Endodermal cell (in vitro differentiated cells): ENCODE data around the gene CRMP1. TPM values are rescaled to one million over a fixed set of nuclear protein-coding genes. Genes with fewer than 3 reads are reported as not detected.

ENCODE experiments used
- DNase-seq: peaks from one replicate; pipeline ENCODE4 v3.0.0-alpha.2; 2017
- H3K27ac ChIP-seq: 2 replicates; pipeline ENCODE4 v1.5.1; 2013; ENCODE audit warnings: mild to moderate bottlenecking, low read depth, low read length, moderate library complexity
- H3K27me3 ChIP-seq: 2 replicates; pipeline ENCODE4 v1.6.1; 2013; ENCODE audit warnings: mild to moderate bottlenecking, low read length, moderate library complexity; ENCODE audit not compliant: insufficient read depth, control insufficient read depth, poor library complexity, severe bottlenecking
- H3K36me3 ChIP-seq: 2 replicates; pipeline ENCODE4 v1.7.0; 2013; ENCODE audit warnings: mild to moderate bottlenecking, low read length, moderate library complexity; ENCODE audit not compliant: control insufficient read depth, insufficient read depth
- H3K4me1 ChIP-seq: one replicate; pipeline ENCODE4 v1.7.0; 2013; ENCODE audit warnings: low read length; ENCODE audit not compliant: control insufficient read depth, insufficient read depth
- H3K4me3 ChIP-seq: 2 replicates; pipeline ENCODE4 v1.5.1; 2013; ENCODE audit warnings: mild to moderate bottlenecking, low read length, moderate library complexity
- H3K9ac ChIP-seq: 2 replicates; pipeline ENCODE4 v1.6.1; 2013; ENCODE audit warnings: mild to moderate bottlenecking, low read length, moderate library complexity; ENCODE audit not compliant: poor library complexity, severe bottlenecking; ENCODE audit errors: extremely low read depth
- H3K9me3 ChIP-seq: 2 replicates; pipeline ENCODE4 v1.6.1; 2013; ENCODE audit warnings: mild to moderate bottlenecking, low read length, moderate library complexity; ENCODE audit not compliant: control insufficient read depth
- H3K27ac Mint-ChIP-seq: 2 replicates; pipeline ENCODE4 v1.8.0; 2020; ENCODE audit warnings: mixed read lengths
- H3K27me3 Mint-ChIP-seq: 2 replicates; pipeline ENCODE4 v1.8.0; 2021; ENCODE audit warnings: mild to moderate bottlenecking, mixed read lengths; ENCODE audit not compliant: insufficient read depth
- H3K36me3 Mint-ChIP-seq: 2 replicates; pipeline ENCODE4 v1.8.0; 2020; ENCODE audit warnings: low read depth, mixed read lengths
- H3K4me1 Mint-ChIP-seq: 2 replicates; pipeline ENCODE4 v1.8.0; 2020; ENCODE audit warnings: mixed read lengths
- H3K4me3 Mint-ChIP-seq: 2 replicates; pipeline ENCODE4 v1.8.0; 2020; ENCODE audit warnings: mild to moderate bottlenecking, moderate library complexity, mixed read lengths
- H3K9me3 Mint-ChIP-seq: 2 replicates; pipeline ENCODE4 v1.8.0; 2020; ENCODE audit warnings: mild to moderate bottlenecking, mixed read lengths
- CTCF ChIP-seq: fragments of 200-600 bp; sonication (generic); conservative IDR thresholded peaks from 2 replicates; pipeline ENCODE4 v1.5.0; 2021; ENCODE audit warnings: antibody characterized with exemption, mild to moderate bottlenecking
- WGBS, 2 experiments: methylation state at CpG; one replicate each; pipeline versions ENCODE4 v1.1.5 to v1.1.7; 2013; ENCODE audit warnings: missing lambda C conversion rate in 2 of 2, mixed read lengths in 1 of 2; ENCODE audit not compliant: insufficient coverage in 1 of 2, insufficient read length in 1 of 2; 5-methylcytosine and 5-hydroxymethylcytosine counted together
- total RNA-seq, 2 donors: library from RNA; stranded (reverse); fragmentation: NEBNext Ultra II Directional in 1 of 2; extraction: Animal tissue kit (Norgen Biotek cat#: 25700) in 1 of 2; gene quantifications; 2 replicates in 1 of 2; 3 replicates in 1 of 2; pipeline ENCODE4 v1.2.1, GENCODE V29; 2021

Gene CRMP1
- total RNA-seq, 2 donors from 2014 or later: 40.0 to 64.9 TPM

GRCh38 chr4:5784960-5785611, 107.8 kb downstream of the CRMP1 start:
- Mint-ChIP-seq H3K9me3 (peaks cover 17% of the 10 kb centered on the region), H3K4me3 (no peak overlapping the region), H3K27ac (no peak overlapping the region), H3K36me3 (peaks cover 62% of the 10 kb centered on the region), H3K27me3 (peaks cover 34% of the 10 kb centered on the region), H3K4me1 (peaks cover 34% of the 10 kb centered on the region)
- Histone ChIP-seq H3K27me3 (no peaks in the 10 kb centered on the region), H3K4me1 (peaks cover 2% of the 10 kb centered on the region), H3K9ac (no peak overlapping the region), H3K27ac (peak overlapping the region; percentile 26), H3K4me3 (no peak overlapping the region), H3K36me3 (peaks cover 32% of the 10 kb centered on the region), H3K9me3 (peaks cover 21% of the 10 kb centered on the region)
- peak; percentile 62 for TF ChIP-seq CTCF
- WGBS, 2 experiments: 89 to 92% methylated on average over 8 to 9 of the region's 9 CpGs
- peak; percentile 63 for DNase-seq

- Mint-ChIP-seq H3K9me3 (peaks cover 17% of the 10 kb centered on the region), H3K4me3 (no peak overlapping the region), H3K27ac (no peak overlapping the region), H3K4me1 (peaks cover 34% of the 10 kb centered on the region), H3K27me3 (peaks cover 34% of the 10 kb centered on the region), H3K36me3 (peaks cover 56% of the 10 kb centered on the region)
- Histone ChIP-seq H3K36me3 (peaks cover 32% of the 10 kb centered on the region), H3K4me3 (no peak overlapping the region), H3K27me3 (no peaks in the 10 kb centered on the region), H3K27ac (no peak overlapping the region), H3K4me1 (peaks cover 2% of the 10 kb centered on the region), H3K9me3 (peaks cover 23% of the 10 kb centered on the region), H3K9ac (no peak overlapping the region)
- DNase-seq: no peak
- 90 to 93% methylated on average over 3 to 6 of the region's 6 CpGs for WGBS, 2 experiments
- no peak for TF ChIP-seq CTCF
Measured at GRCh38 chr4:5784021-5784420, 108.9 kb downstream of the CRMP1 start.

- Histone ChIP-seq H3K27ac (no peak overlapping the region), H3K4me3 (no peak overlapping the region), H3K9ac (no peak overlapping the region), H3K36me3 (peaks cover 29% of the 10 kb centered on the region), H3K9me3 (peaks cover 23% of the 10 kb centered on the region), H3K4me1 (peaks cover 2% of the 10 kb centered on the region), H3K27me3 (no peaks in the 10 kb centered on the region)
- Mint-ChIP-seq H3K9me3 (peaks cover 17% of the 10 kb centered on the region), H3K4me1 (peaks cover 34% of the 10 kb centered on the region), H3K36me3 (peaks cover 52% of the 10 kb centered on the region), H3K27ac (no peak overlapping the region), H3K27me3 (peaks cover 32% of the 10 kb centered on the region), H3K4me3 (no peak overlapping the region)
- no peak for DNase-seq
- TF ChIP-seq CTCF: no peak
- 90 to 92% methylated on average over 12 to 14 of the region's 14 CpGs for WGBS, 2 experiments
Measured at GRCh38 chr4:5783486-5783885, 109.4 kb downstream of the CRMP1 start.
